B cell (primary cell): ENCODE measurements around the gene PHOSPHO1. TPM values are rescaled to one million over a fixed set of nuclear protein-coding genes. Genes with fewer than 3 reads are reported as not detected.
"Not testable (repeated sequence)": the region's sequence is repeated elsewhere in the genome, so short reads cannot be mapped to it uniquely, and the experiment has no call there.

Experiments
- ATAC-seq: fragments of 200-7000 bp; cut with Tn5 transposase; one replicate; pipeline ENCODE4 v1.10.0; 2021; ENCODE audit warnings: low read depth, mild to moderate bottlenecking, moderate number of reproducible peaks, moderate library complexity
- CTCF ChIA-PET: fragments of 350-600 bp; sonication (Branson Sonifier 250); formaldehyde crosslinking; loops from one replicate; lab custom pipeline; 2021; ENCODE audit warnings: antibody characterized with exemption, inconsistent platforms; lab: Charles Lee
- POLR2A ChIA-PET: fragments of 350-600 bp; sonication (Branson Sonifier 250); formaldehyde crosslinking; loops from one replicate; lab custom pipeline; 2021; ENCODE audit warnings: antibody characterized with exemption; lab: Charles Lee
- DNase-seq: peaks from one replicate; pipeline ENCODE4 v3.0.0; 2013
- H2AFZ ChIP-seq: 2 replicates; pipeline ENCODE4 v1.6.1; 2012; ENCODE audit warnings: mild to moderate bottlenecking, low read depth, low read length; ENCODE audit not compliant: insufficient read depth, poor library complexity, severe bottlenecking
- H3K27ac ChIP-seq, 2 donors: 1 replicate in 1 of 2; 2 replicates in 1 of 2; pipeline ENCODE4 v1.5.1; 2012 to 2013; ENCODE audit warnings: low read length in 2 of 2, mild to moderate bottlenecking in 2 of 2, moderate library complexity in 1 of 2
- H3K27me3 ChIP-seq, 4 experiments: fragments of 200-600 bp in 1 of 4; sonication (generic) in 1 of 4; replicated peaks in 1 of 4; 1 replicate in 2 of 4; 2 replicates in 2 of 4; pipeline versions ENCODE4 v1.6.1 to v1.7.0; 2013 to 2016; ENCODE audit warnings: low read length in 3 of 4, mild to moderate bottlenecking in 2 of 4, mixed read lengths in 1 of 4, moderate library complexity in 1 of 4; ENCODE audit not compliant: insufficient read depth in 4 of 4, control insufficient read depth in 3 of 4; ENCODE audit errors: control extremely low read depth in 1 of 4
- H3K36me3 ChIP-seq, 2 experiments: replicated peaks in 1 of 2; 1 replicate in 1 of 2; 2 replicates in 1 of 2; pipeline versions ENCODE4 v1.6.1 to v1.7.1; 2013; ENCODE audit warnings: low read length in 1 of 2; ENCODE audit not compliant: insufficient read depth in 2 of 2, control insufficient read depth in 1 of 2; ENCODE audit errors: control extremely low read depth in 1 of 2, extremely low read depth in 1 of 2
- H3K4me1 ChIP-seq, 2 donors: fragments of 200-600 bp in 1 of 2; sonication (generic) in 1 of 2; 1 replicate in 1 of 2; 2 replicates in 1 of 2; pipeline versions ENCODE4 v1.5.1 to v1.6.1; 2013 to 2017; ENCODE audit warnings: low read length in 2 of 2; ENCODE audit not compliant: control insufficient read depth in 2 of 2, insufficient read depth in 2 of 2
- H3K4me2 ChIP-seq: replicated peaks from 2 replicates; pipeline ENCODE3; 2012; ENCODE audit warnings: mild to moderate bottlenecking, low read depth, low read length; ENCODE audit not compliant: poor library complexity, severe bottlenecking
- H3K4me3 ChIP-seq, 5 experiments: fragments of 200-600 bp in 1 of 5; sonication (generic) in 1 of 5; 1 replicate in 3 of 5; 2 replicates in 2 of 5; pipeline versions ENCODE4 v1.5.1 to v1.7.0; 2011 to 2016; ENCODE audit warnings: low read length in 4 of 5, mild to moderate bottlenecking in 4 of 5, low read depth in 2 of 5, control low read depth in 1 of 5, moderate library complexity in 1 of 5; ENCODE audit not compliant: insufficient read depth in 1 of 5; ENCODE audit errors: control extremely low read depth in 1 of 5, extremely low read depth in 1 of 5
- H3K79me2 ChIP-seq: fragments of 200-600 bp; sonication (generic); one replicate; pipeline ENCODE4 v1.6.0; 2016; ENCODE audit warnings: low read length; ENCODE audit not compliant: control insufficient read depth, insufficient read depth
- H3K9ac ChIP-seq: fragments of 200-600 bp; sonication (generic); 2 replicates; pipeline ENCODE4 v1.6.1; 2017; ENCODE audit warnings: mild to moderate bottlenecking, low read length, moderate library complexity
- H3K9me3 ChIP-seq, 3 donors: one replicate each; pipeline versions ENCODE4 v1.6.1 to v1.7.1; 2013; ENCODE audit warnings: low read length in 2 of 3; ENCODE audit not compliant: control insufficient read depth in 2 of 3, insufficient read depth in 1 of 3; ENCODE audit errors: control extremely low read depth in 1 of 3
- H4K20me1 ChIP-seq: 2 replicates; pipeline ENCODE4 v1.6.0; 2012; ENCODE audit warnings: mild to moderate bottlenecking, low read length; ENCODE audit not compliant: insufficient read depth, control insufficient read depth, poor library complexity, severe bottlenecking
- H3K27ac Mint-ChIP-seq: one replicate; pipeline ENCODE4 v1.8.0; 2021; ENCODE audit warnings: mixed read lengths
- H3K27me3 Mint-ChIP-seq: one replicate; pipeline ENCODE4 v1.8.0; 2021; ENCODE audit warnings: mixed read lengths
- H3K4me1 Mint-ChIP-seq: one replicate; pipeline ENCODE4 v1.8.0; 2021; ENCODE audit warnings: mixed read lengths
- H3K4me3 Mint-ChIP-seq: one replicate; pipeline ENCODE4 v1.8.0; 2021; ENCODE audit warnings: mixed read lengths
- H3K9me3 Mint-ChIP-seq: one replicate; pipeline ENCODE4 v1.8.0; 2022; ENCODE audit warnings: mixed read lengths; ENCODE audit not compliant: insufficient read depth
- CTCF ChIP-seq: fragments of 200-600 bp; IDR thresholded peaks from one replicate; pipeline ENCODE4 v1.8.0; 2022; ENCODE audit warnings: antibody characterized with exemption, mild to moderate bottlenecking
- EZH2 ChIP-seq: IDR thresholded peaks from 2 replicates; pipeline ENCODE4 v1.6.1; 2012; ENCODE audit warnings: borderline replicate concordance, low read depth, mild to moderate bottlenecking, moderate library complexity, low read length; ENCODE audit not compliant: insufficient read depth, poor library complexity, severe bottlenecking
- WGBS: methylation state at CpG from one replicate; pipeline ENCODE4 v1.1.5; 2013; ENCODE audit warnings: missing lambda C conversion rate; ENCODE audit not compliant: insufficient coverage; 5-methylcytosine and 5-hydroxymethylcytosine counted together
- intact Hi-C: fragments of 100-400 bp; cut with micrococcal nuclease; formaldehyde crosslinking; loops from one replicate; pipeline ENCODE4 v1.10.0; 2022
- polyA plus RNA-seq: library from polyadenylated mRNA; depleted of rRNA; stranded (reverse); fragments of >200 nt; gene quantifications from 2 replicates; pipeline ENCODE4 v1.2.3, GENCODE V29; 2012
- total RNA-seq, 2 donors: library from RNA; stranded (reverse); fragments of 120-200 nt in 1 of 2; gene quantifications; 1 replicate in 1 of 2; 2 replicates in 1 of 2; pipeline versions ENCODE4 v1.2.3 to v1.2.4, GENCODE V29; 2013 to 2022

The PHOSPHO1 gene
- total and polyA plus RNA-seq, 2 donors (not counting 1 experiment from before 2014, with no cell fraction given): 0.15 TPM; not detected in 1

DNA sequence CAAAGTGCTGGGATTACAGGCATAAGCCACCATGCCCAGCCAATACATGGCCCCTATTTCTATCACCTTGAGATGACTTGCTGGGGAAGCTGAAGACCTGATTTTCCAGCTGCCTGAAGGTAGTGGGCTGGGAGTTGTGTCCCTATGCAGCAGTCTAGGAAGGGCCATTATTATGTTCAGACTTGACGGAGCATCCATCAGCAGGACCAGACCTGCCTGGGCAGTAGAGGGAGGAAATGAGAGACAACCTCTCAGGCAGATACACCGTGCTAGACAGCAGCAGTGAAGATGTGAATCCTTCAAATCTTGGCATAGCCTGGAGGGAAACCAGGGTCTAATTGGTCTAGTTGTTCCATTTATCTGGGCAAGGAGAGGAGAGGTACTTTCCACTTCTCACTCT, 35.6 kb upstream of the PHOSPHO1 start:
- H3K9me3 ChIP-seq: no peaks in the 10 kb centered on the region
- ATAC-seq (no peak), DNase-seq (no peak)
- H3K27ac ChIP-seq: no peak overlapping the region
- Mint-ChIP-seq H3K27me3 (peaks cover 20% of the 10 kb centered on the region), H3K9me3 (no peaks in the 10 kb centered on the region), H3K4me3 (no peak overlapping the region), H3K27ac (no peak overlapping the region), H3K4me1 (peaks cover under 1% of the 10 kb centered on the region)
- H3K79me2 ChIP-seq: no peaks in the 10 kb centered on the region
- no peak overlapping the region for H3K4me3 ChIP-seq
- H3K4me2 ChIP-seq: no peak overlapping the region
- H2AFZ ChIP-seq: no peak overlapping the region
- no peak overlapping the region for H3K9ac ChIP-seq
- H3K36me3 ChIP-seq: no peaks in the 10 kb centered on the region
- H3K4me1 ChIP-seq: peaks cover 0 to under 1% of the 10 kb centered on the region in 2 donors
- H3K27me3 ChIP-seq: peaks cover 0 to 19% (median 2%) of the 10 kb centered on the region in 4 experiments
- TF ChIP-seq CTCF (no peak), EZH2 (no peak)
- CTCF ChIA-PET: no interaction called here
- intact Hi-C loops: no loop called here
- 92% methylated on average over 2 of the region's 2 CpGs for WGBS
- POLR2A ChIA-PET: no interaction called here
- H4K20me1 ChIP-seq: no peaks in the 10 kb centered on the region

DNA sequence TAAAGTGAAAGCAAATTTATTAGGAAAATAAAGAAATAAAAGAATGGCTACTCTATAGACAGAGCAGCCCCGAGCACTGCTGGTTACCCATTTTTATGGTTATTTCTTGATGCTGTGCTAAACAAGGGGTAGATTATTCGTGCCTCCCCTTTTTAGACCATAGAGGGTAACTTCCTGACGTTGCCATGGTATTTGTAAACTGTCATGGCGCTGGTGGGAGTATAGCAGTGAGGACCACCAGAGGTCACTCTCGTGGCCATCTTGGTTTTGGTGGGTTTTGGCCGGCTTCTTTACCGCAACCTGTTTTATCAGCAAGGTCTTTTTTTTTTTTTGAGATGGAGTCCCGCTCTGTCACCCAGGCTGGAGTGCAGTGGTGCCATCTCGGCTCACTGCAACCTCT, 31.0 kb upstream of the PHOSPHO1 start:
- H3K4me3 ChIP-seq, H4K20me1 ChIP-seq, DNase-seq, H3K79me2 ChIP-seq, H3K9me3 Mint-ChIP-seq, H3K27ac Mint-ChIP-seq, CTCF ChIA-PET, H3K4me3 Mint-ChIP-seq, POLR2A ChIA-PET, H2AFZ ChIP-seq, H3K9ac ChIP-seq, H3K36me3 ChIP-seq, H3K9me3 ChIP-seq, ATAC-seq, H3K27ac ChIP-seq, H3K4me2 ChIP-seq: not testable (repeated sequence)
- Histone ChIP-seq H3K27me3 (peaks cover 0 to 26% (median 4%) of the 10 kb centered on the region in 4 experiments), H3K4me1 (peaks cover 13 to 14% of the 10 kb centered on the region in 2 donors)
- intact Hi-C loops: loop anchor here (5.0 kb wide), 1 partner anchor 34 kb away; no protein-coding TSS in a partner anchor
- Mint-ChIP-seq H3K4me1 (peaks cover 12% of the 10 kb centered on the region), H3K27me3 (peaks cover 22% of the 10 kb centered on the region)
- 95% methylated on average over 4 of the region's 9 CpGs for WGBS
